GM19468 (cell line): ENCODE measurements around the gene ZNF761.
"Not testable (repeated sequence)": the region's sequence is repeated elsewhere in the genome, so short reads cannot be mapped to it uniquely, and the experiment has no call there.

Experiments
- ATAC-seq: cut with Tn5 transposase; IDR thresholded peaks from one replicate; pipeline ENCODE4 v1.9.1; 2021; ENCODE audit warnings: mild to moderate bottlenecking, moderate library complexity, moderate number of reproducible peaks; ENCODE audit not compliant: unreplicated experiment; ENCODE audit errors: extremely low read depth

Gene ZNF761

GRCh38 chr19:53447196-53447595, 15.4 kb downstream of the ZNF761 start:
- not testable (repeated sequence) for ATAC-seq

GRCh38 chr19:53455828-53456227, 24.0 kb downstream of the ZNF761 start:
- ATAC-seq, result no peak

- ATAC-seq, result not testable (repeated sequence)
These were observed 28.4 kb downstream of the ZNF761 start for GRCh38 chr19:53460131-53460721.

DNA sequence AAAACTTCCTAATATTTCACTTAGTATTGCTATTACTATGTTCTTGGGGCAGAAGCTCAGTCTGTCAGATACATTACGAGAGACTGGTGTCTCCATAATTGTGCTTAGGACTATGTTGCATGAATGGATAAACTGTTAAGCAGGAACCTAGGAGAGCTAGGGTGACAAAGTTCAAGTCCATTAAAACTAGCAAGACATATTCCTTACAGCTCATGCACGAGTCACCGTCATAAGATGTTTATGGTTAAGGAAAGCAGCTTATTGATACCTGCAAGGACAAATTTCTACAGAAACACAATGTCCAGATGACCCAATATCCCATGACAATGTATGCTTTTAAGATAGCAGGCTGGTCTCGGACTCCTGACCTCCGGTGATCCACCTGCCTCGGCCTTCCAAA, 30.1 kb downstream of the ZNF761 start:
- ATAC-seq, result no peak

DNA sequence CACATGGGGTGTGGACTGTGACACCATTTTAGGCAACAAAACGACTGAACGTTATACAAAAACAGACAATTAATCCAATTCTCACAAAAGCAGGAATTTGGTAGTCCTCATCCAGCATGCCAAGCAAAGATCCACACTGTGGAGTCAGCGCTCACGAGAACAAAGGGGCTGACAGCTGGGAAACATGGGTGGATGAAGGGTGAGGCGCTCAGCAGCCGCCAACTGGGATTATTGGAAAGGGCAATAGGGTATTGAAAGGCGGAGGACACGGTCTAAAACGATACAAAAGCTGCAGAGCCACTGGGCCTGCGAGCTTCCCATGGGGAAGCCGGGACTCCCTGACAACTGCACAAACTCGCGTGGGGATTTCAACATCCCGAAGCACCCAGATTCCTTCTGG, 31.1 kb downstream of the ZNF761 start:
- no peak for ATAC-seq

DNA sequence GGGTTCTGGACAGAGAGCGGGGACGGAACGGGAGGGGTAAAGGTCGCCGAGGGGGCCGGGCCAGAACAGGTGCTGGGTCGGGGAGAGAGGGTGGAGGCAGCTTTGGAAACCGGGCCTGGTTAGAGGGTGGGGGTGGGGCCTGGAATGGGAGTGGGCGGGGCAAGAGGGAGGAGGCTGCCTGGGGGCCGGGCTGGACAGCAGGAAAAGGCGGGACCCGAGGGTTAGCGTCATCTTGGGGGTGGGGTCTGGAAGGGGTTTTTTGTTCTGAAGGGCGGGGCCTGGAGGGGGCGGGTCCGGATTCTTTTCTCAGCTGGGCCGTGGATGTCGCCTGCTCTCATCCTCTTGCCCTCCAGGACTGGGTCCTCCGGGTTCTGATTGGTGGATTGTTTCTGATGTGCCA, 31.5 kb downstream of the ZNF761 start:
- no peak for ATAC-seq

DNA sequence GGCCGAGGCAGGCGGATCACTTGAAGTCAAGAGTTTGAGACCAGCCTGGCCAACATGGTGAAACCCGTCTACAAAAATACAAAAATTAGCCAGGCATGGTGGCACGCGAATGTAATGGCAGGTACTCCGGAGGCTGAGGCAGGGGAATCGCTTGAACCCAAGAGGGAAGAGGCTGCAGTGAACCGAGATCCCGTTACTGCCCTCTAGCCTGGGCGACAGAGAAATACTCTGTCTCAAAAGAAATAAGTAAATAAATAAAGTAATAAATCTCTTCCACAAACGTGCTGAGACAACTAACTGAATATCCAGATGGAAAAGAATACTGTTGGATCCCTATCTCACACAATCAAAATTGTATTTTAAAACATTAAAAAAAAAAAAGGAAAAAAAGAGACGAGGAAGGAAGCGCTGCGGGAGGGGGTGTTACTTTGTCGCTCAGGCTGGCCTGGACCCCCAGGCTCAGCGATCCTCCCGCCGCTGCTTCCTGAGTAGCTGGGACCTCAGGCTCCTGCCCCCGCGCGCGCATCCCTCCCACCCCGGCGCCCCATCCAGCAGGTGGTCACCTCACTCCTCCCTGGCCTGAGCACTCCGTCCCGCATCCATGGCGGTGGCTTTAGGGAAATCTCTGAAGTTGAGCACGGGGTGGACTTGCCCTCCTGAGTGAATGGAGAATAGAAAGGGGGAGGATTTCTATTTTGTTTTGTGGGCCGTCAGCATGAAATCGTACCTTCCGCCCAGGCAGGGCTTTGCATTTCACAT, 35.1 kb downstream of the ZNF761 start:
- no peak for ATAC-seq

DNA sequence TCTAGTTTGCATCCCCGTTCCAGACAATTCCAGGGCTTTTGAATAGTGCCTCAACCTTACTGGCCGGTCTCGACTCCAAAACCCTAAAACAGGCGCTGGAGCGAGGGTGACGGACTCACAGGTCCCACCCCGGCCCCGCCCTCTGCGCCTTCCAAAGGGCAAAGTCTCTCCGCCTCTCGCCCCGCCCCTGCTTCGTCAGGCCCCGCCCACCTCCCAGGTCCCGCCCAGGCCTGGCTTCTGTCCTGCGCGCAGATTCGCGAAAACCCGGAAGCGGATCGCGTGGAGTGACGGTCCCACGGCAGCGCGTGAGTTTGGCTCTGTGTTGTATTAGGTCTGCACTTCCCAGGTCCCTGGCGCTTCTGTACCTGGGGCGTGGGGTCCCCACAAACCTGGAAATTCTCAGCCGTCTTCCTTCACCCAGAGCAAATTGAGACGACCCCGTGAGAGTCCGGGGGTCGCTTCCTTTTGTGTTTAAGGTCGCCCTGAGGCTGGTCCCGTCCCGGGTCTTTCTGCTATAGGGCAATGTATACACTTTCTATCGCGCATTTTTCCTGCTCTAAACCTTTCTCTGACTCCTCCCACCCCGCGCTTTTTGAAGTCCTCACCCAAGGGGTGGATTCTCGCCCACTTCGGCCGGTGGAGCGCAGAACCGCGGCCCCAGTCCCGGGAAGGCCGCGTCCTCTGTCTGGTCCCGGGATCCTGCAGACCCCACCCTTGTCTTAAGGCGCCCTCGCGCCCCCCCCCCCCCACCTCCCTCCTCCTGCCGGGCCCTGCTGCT, 35.9 kb downstream of the ZNF761 start, which contains the start of gene ZNF813:
Gene ZNF813, plus strand, starts transcription at position 249 of the 778 bp plus-strand sequence. CDS start 16,090 bp downstream, outside the sequence.
- peak; percentile 63 for ATAC-seq

- not testable (repeated sequence) for ATAC-seq
These were observed 36.8 kb downstream of the ZNF761 start for GRCh38 chr19:53468628-53469027.

DNA sequence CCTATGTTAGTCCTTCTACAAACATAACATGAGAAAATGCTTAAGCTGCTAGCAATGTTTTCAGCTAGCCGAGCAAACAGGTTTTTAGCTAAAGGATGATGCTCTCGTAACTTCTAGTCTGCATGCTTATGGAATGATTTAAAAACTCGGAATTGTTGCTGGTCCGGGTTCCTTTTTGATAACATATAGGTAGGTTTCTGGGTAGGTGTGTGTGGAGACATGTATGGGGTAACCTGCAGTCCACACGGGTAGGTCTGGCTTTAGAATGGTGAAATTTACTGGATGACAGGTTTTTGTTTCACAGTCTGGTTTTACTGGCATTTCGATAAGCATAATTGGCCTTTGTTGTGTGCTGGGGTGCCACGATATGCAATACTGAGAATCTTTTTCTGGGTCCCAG, 40.1 kb downstream of the ZNF761 start:
- ATAC-seq, result no peak

DNA sequence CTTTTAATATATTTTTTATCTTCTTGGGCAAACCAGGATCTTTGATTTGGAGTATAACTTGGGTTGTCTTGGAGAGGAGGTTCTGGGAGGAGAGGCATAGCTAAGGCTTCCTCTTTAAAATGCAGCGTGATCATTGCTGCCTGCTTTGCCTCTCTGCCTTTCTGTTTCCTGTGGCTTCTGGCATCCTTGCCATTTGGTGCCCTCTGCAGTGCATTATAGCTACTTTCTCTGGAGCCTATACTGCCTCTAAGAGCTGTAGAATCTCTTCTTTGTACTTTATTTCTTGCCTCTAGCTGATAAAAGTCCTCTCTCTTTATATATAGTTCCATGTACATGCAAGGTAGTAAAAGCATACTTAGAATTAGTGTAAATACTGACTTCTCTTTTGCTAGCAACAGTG, 43.0 kb downstream of the ZNF761 start:
- not testable (repeated sequence) for ATAC-seq

- not testable (repeated sequence) for ATAC-seq
These were observed 43.7 kb downstream of the ZNF761 start for GRCh38 chr19:53475470-53475869.

DNA sequence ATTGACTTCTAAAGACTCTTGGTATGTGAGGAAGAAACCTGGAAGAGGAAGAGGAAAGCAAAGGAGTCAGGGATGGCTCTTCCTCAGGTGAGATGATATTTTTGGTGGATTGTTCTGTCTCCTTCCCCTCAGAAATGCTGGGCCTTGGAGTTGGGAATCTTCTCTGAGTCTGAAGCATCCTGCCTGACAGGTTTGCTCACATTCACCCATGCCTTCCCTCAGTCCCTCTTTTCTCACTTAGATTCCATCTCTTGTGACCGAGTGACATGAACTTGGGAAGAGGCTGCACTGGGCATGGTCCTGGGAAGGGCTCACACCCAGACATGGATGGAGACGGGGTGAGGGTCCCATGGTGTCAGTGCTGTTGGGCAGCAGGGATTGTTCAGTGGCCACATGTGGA, 52.0 kb downstream of the ZNF761 start:
- not testable (repeated sequence) for ATAC-seq

DNA sequence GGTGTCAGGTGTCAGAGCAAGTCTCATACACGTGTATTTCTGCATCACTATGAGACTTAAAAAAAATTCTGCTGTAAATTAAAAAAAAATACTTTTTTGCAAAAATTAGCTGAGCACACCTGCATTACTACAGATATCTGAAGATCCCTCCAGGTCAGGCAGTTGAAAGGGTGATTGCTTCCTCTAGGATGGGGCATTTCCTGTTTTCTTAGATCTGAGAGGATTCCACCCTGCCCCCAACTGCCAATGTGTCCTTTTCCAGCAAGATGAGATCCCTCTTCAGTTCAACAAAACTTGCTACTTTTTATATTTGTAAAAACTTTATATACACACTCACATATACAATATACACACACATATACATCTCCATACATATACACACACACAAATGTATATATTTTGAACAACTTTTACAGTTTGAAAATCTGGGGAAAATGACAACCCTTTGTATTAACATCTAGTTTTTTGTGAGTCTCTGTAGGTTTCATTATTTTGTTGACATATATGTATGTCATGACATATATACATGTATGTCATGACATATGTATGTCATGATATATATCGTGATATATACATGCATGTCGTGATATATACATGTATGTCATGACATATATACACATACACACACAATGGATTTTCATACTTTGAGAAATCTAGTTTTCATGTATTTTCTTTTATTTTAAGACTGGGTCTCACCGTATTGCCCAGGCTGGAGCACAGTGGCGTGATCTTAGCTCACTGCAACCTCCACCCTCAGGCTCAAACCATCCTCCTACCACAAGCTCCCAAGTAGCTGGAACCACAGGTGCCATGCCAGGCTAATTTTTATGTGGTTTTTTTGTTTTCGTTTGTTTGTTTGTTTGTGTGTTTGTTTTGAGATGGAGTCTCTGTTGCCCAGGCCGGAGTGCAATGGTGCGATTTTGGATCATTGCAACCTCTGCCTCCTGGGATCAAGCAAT, 53.5 kb downstream of the ZNF761 start:
- no peak for ATAC-seq

GRCh38 chr19:53492153-53492552, 60.4 kb downstream of the ZNF761 start:
- ATAC-seq, result no peak

DNA sequence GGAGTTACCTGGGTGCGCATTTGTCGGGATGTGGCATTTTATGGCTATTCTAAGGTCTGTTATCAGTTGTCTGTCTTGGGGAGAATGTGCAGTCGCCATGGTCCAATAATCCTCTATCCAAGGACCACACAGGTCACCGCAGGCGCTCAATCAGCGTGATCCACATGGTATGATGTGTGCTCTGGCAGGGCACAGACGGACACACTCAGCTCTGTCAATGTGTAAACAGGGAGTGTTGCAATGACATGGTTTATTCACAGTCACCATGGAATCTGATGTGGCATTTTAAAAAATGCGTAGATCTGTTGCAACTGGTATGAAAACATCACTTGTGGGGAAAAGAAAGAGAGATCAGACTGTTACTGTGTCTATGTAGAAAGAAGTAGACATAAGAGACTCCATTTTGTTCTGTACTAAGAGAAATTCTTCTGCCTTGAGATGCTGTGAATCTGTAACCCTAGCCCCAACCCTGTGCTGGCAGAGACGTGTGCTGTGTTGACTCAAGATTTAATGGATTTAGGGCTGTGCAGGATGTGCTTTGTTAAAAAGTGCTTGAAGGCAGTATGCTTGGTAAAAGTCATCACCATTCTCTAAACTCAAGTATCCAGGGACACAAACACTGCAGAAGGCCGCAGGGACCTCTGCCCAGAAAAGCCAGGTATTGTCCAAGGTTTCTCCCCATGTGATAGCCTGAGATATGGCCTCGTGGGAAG, 65.7 kb downstream of the ZNF761 start:
- not testable (repeated sequence) for ATAC-seq

DNA sequence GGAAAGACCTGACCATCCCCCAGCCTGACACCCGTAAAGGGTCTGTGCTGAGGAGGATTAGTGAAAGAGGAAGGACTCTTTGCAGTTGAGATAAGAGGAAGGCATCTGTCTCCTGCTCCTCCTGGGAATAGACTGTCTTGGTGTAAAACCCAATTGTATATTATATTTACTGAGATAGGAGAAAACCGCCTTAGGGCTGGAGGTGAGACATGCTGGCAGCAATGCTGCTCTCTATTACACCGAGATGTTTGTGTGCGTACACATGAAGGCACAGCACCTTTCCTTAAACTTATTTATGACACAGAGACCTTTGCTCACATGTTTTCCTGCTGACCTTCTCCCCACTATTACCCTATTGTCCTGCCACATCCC, 66.2 kb downstream of the ZNF761 start:
- ATAC-seq, result not testable (repeated sequence)

- ATAC-seq, result not testable (repeated sequence)
These were observed 71.4 kb downstream of the ZNF761 start for GRCh38 chr19:53503151-53503550.

GRCh38 chr19:53503671-53504364, 72.0 kb downstream of the ZNF761 start:
- ATAC-seq, result not testable (repeated sequence)
